Lower leg skin (tissue), 4 donors: ENCODE measurements around the gene CABP5. TPM values are rescaled to one million over a fixed set of nuclear protein-coding genes. Genes with fewer than 3 reads are reported as not detected.

Experiments used
- DNase-seq, 2 donors: peaks; one replicate each; pipeline ENCODE4 v3.0.0-alpha.2; 2019; ENCODE audit warnings: low spot score in 2 of 2
- H3K4me3 ChIP-seq: fragments of 200-600 bp; sonication (generic); 2 replicates; pipeline ENCODE4 v1.5.1; 2017; ENCODE audit warnings: mild to moderate bottlenecking, low read depth; ENCODE audit not compliant: poor library complexity, severe bottlenecking
- CTCF ChIP-seq, 3 donors: fragments of 450-650 bp; IDR thresholded peaks; one replicate each; pipeline ENCODE4 v1.5.1; 2016; ENCODE audit warnings: antibody characterized with exemption in 3 of 3, mild to moderate bottlenecking in 3 of 3, moderate library complexity in 2 of 3
- POLR2A ChIP-seq, 2 donors: fragments of 450-650 bp; IDR thresholded peaks; one replicate each; pipeline ENCODE4 v1.6.1; 2016 to 2017; ENCODE audit warnings: antibody characterized with exemption in 2 of 2, mild to moderate bottlenecking in 1 of 2, moderate library complexity in 1 of 2
- WGBS, 2 donors: methylation state at CpG; one replicate each; pipeline ENCODE4 v1.1.5; 2018; 5-methylcytosine and 5-hydroxymethylcytosine counted together
- intact Hi-C: fragments of 100-400 bp; cut with DNase I; formaldehyde crosslinking; loops from one replicate; pipeline ENCODE4 v1.15.0; 2023; ENCODE audit warnings: low total_unique reads
- total RNA-seq, 4 donors: library from RNA; depleted of rRNA; stranded (reverse); fragments of >200 nt; gene quantifications; one replicate each; pipeline ENCODE4 v1.1.0, GENCODE V29; 2016

Gene CABP5
- total RNA-seq, 4 donors from 2014 or later = not detected

GRCh38 chr19:48053856-48054255 is 10.0 kb upstream of the CABP5 start:
- intact Hi-C loops = no loop called here
- 63 to 74% methylated on average over 4 to 5 of the region's 5 CpGs for WGBS, 2 donors
- no peak for DNase-seq
- H3K4me3 ChIP-seq = no peak overlapping the region
- TF ChIP-seq POLR2A (IDR thresholded peaks at IDR 0.05) = no peak
- no peak for TF ChIP-seq CTCF (IDR thresholded peaks at IDR 0.05)

- TF ChIP-seq POLR2A (IDR thresholded peaks at IDR 0.05) (no peak), CTCF (IDR thresholded peaks at IDR 0.05) (no peak)
- intact Hi-C loops = no loop called here
- H3K4me3 ChIP-seq = no peak overlapping the region
- WGBS, 2 donors = 76 to 93% methylated on average over 5 of the region's 5 CpGs
- no peak for DNase-seq
These were observed 9.2 kb upstream of the CABP5 start for GRCh38 chr19:48053076-48053475.

GRCh38 chr19:48051335-48052033 is 7.6 kb upstream of the CABP5 start:
- intact Hi-C loops = no loop called here
- H3K4me3 ChIP-seq = no peak overlapping the region
- TF ChIP-seq CTCF (IDR thresholded peaks at IDR 0.05) = no peak
- TF ChIP-seq POLR2A (IDR thresholded peaks at IDR 0.05) = no peak
- no peak for DNase-seq
- WGBS, 2 donors = 76 to 84% methylated on average over 10 of the region's 10 CpGs

GRCh38 chr19:48044561-48044960 is 682 bp upstream of the CABP5 start:
- no peak for DNase-seq
- WGBS, 2 donors = 83% methylated on average over 5 of the region's 5 CpGs
- intact Hi-C loops = no loop called here
- TF ChIP-seq POLR2A (IDR thresholded peaks at IDR 0.05) (no peak), CTCF (IDR thresholded peaks at IDR 0.05) (no peak)
- no peak overlapping the region for H3K4me3 ChIP-seq

- WGBS, 2 donors = 52 to 69% methylated on average over 2 of the region's 2 CpGs
- intact Hi-C loops = no loop called here
- DNase-seq = no peak
- no peak overlapping the region for H3K4me3 ChIP-seq
- TF ChIP-seq POLR2A (IDR thresholded peaks at IDR 0.05) (no peak), CTCF (IDR thresholded peaks at IDR 0.05) (no peak)
These were observed 1.9 kb downstream of the CABP5 start for GRCh38 chr19:48041877-48042580.
